CD4-positive, alpha-beta T cell treated with Interleukin-17A for 4 hours (primary cell): ENCODE results near the gene YPEL3.
"Not testable (repeated sequence)": the region's sequence is repeated elsewhere in the genome, so short reads cannot be mapped to it uniquely, and the experiment has no call there.

Experiments used
- DNase-seq: peaks from one replicate; pipeline ENCODE4 v3.0.0-alpha.2; 2020; ENCODE audit warnings: mixed read lengths

Gene YPEL3

DNA sequence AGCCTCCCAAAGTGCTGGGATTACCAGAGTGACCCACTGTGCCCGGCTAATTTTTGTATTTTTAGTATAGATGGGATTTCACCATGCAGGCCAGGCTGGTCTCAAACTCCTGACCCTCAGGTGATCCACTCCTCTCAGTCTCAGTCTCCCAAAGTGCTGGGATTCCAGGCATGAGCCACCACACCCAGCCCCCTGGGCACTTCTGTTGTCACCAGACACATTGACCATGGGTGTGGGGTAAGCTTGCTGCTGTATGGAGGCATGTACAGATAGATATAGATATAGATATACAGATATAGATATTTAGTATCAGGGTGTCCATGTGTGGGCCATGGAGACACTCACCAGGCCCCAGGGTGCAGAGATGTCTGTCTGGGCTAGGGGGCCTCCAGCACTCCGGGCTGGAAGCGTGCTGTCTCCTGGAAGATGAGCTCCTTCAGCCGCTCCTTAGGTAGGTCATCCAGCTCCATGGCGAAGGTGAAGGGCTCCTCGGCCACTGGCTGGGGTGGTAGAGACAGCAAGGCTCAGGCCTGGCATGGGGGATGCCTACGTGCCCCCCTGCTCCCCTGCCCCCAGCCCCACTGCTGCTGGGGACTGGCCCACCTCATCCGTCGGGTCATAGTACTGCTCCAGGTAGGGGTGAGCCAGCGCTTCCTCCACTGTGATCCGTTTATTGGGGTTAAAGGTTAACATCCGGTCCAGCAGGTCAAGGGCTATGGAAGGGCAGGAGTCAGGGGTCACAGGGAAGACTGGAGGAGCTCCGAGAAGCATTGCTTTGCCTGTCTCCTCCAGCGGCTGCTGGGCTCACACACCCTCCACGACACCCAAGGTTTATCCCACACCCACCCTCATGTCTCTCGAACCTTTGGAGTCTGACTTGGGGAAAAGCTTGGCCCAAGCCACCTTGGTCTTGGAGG lies 20.5 kb upstream of the YPEL3 start:
- DNase-seq = no peak

GRCh38 chr16:30115238-30115637 lies 19.2 kb upstream of the YPEL3 start:
- peak; percentile 65 for DNase-seq

DNA sequence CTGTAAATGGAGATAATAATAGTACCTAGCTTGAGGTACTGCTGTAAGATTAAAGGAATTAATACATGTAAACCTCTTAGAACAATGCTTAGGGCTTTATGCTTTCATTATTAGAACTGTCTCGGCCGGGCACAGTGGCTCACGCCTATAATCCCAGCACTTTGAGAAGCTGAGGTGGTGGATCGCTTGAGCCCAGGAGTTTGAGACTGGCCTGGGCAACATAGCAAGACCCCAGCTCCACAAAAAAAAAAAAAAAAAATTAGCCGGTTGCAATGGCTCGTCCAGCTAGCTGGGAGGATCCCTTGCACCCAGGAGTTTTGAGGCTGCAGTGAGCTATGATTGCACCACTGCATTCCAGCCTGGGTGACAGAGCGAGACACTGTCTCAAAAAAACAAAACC lies 18.8 kb upstream of the YPEL3 start:
- not testable (repeated sequence) for DNase-seq

GRCh38 chr16:30114411-30114810 lies 18.4 kb upstream of the YPEL3 start:
- DNase-seq = no peak

DNA sequence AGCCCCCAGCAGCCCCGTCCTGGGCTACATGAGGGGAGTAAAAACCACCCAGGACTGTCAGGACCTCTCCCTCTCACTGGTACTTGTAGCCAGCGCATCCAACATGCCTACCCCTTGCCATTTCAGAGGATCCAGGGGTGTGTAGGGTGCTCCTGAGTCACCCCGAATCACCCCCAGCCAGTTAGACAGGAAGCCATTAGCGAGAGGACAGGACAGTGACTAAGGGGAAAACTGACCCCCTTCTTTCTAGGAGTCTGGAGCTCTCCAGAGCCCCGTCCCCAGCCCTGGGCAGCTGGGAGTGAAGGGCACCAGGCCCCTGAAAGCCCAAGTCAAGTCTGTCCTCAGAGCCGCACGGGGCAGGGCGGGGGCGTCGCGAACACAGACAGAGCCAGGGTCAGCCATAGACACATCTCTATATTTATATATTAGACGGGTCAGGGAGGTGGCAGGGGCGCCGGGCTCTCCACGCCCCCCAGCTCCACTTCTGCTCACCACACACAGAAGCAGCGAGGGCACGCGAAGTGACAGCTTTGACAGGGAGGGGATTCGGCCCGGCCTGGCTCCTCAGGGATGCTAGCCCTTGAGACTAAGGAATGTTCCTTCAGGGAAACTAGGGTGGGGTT lies 17.8 kb upstream of the YPEL3 start:
- no peak for DNase-seq

DNA sequence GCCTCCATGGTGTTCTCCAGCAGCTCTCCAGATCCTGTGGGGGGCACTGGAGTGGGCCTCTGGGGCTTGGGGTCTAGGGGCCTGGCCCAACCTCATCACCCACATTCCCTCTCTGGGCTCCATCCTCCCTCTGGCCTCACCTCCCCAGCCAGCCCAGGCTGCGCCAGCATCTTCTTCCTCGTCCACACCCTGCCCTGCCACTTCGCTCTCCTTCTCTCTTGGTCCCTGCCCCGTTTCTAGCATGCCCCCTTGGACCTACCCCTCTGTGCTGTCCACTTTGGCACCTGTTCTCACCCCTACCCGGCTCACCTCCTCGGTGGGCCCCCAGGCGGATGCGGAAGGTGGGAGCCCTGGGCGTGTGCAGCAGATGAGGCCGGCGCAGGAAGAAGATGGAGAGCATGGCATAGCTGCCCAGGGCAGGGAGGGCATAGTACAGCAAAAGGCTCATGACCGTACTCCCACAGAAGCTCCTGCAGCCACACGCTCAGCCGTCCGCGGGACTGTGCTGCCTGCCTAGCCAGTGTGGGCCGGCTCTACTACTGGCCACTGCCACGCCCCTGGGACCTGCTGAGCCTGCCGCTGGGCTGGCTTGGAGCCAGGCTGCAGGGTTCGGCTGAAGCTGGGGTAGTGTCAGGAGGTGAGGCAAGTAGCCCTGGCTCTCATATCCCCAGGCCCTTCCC lies 17.2 kb upstream of the YPEL3 start, which contains the start of gene GDPD3:
Gene GDPD3, minus strand, starts transcription at position 507 of the 680 bp plus-strand sequence. Its CDS starts 59 bp downstream, at position 448.
- DNase-seq = no peak

DNA sequence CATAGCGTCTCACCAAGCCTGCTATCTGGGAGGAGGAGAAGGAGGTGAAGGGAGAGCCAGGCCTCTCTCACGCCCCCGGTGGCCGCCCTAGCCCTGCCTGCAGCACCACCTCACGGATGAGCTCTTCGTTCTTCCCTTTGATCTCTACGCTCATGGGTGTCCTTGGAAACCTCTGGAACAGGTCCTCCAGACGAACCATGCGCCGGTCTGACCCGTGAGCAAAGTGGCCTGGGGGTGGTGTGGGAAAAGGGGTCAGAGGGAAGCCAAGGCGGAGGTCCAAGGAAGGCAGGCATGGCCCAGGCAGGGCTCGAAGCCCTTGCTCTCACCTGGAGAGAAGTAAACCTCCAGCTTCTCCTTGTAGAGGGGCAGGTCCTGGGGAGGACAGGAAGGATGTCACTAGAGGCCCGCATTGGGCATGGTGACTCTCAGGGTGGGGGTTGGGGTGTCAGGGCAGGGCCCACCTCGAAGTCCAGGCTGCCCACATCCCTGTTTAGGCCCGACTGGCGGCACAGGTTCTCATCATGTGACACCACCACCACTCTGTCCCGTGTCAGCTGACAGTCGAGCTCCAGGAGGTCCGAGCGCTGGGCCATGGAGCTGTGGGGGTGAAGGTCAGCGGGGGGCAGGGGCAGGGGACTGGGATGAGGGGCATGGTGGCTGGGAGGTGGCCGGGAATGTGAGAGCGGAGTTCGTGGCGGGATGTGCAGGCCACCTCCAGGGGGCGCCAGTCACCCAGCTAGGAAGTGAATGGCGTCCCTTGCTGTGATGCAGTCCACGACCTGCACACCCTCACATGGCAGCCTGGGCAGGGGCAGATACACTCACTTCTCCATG lies 16.4 kb upstream of the YPEL3 start:
- DNase-seq = peak; percentile 75

- no peak for DNase-seq
These were observed 14.6 kb upstream of the YPEL3 start for GRCh38 chr16:30110661-30111060.

- no peak for DNase-seq
These were observed 12.2 kb upstream of the YPEL3 start for GRCh38 chr16:30108059-30108850.

DNA sequence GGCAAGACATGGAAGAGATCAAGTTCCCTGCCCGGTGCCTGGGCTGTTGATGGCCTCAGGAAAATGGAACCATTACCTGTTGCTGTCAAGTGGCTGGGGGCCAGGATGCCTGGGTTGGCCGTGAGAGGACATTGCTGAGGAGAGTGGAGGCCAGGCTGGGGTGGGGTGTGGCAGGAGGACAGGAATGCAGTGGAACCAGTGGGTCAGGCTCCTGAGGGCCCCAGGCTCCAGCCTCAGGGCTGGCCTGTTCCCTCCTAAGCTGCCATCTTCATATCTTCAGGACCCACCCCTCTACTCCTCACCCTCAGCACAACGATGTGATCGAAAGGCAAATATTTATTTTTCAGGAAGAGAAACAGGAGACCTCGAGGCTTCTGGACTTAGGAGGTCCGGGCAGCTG lies 8.5 kb upstream of the YPEL3 start:
- DNase-seq = no peak

DNA sequence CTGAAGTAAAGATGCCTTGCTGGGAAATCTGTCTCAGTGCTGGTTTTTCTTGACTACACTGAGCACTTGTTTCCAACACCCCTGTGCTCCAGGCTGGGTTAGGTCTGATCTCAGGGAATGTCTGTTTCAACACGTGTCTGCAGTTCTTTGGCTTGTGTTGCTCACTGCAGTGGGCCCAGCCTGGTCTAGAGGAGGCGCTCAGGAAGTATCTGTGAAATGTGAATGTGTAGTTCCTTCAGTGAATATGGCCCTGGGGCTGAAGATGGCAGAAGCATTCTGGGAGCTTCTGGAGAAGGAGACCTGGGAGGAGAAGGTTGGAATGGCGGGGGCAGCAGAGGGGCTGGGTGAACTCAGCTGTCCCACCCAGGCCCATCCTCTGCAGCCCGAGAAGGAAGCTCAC lies 8.1 kb upstream of the YPEL3 start:
- no peak for DNase-seq

DNA sequence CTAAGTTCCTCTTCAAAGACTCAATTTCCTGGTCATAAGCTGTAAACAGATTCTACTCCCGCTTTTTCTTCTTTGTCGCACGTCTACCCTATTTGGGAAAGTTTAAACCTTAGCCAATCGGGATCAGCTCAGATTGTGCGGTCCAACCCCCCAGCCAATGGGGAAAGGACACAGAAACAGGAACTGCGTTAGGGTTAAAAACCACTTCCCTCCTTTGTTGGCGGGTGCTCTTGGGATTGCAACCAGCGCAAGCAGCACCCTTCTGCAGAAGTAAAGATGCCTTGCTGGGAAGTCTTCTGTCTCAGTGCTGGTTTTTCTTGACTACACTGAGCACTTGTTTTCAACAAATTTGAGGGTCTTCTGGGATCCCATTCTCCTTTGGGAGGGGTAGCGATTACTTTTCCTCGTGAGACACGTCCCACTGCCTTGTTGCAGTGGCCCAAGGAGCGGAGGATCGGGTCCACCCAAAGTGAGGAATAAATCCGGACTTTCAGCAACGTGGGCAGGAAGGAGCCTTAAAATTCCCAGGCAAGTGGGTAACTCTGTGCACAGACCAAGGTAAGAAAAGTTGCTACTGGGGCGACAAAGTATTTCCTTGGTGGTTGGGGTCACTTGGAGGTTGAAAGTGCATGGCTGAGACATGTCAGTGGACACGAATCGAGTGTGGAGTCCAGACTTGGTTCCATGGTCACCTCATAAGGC lies 1.0 kb upstream of the YPEL3 start:
- peak; percentile 20 for DNase-seq

GRCh38 chr16:30095166-30096078 lies 591 bp downstream of the YPEL3 start:
- DNase-seq = peak; percentile 47

GRCh38 chr16:30094541-30095165 lies 1.4 kb downstream of the YPEL3 start:
- no peak for DNase-seq

- DNase-seq = peak; percentile 60
These were observed 3.5 kb downstream of the YPEL3 start for GRCh38 chr16:30092373-30093010.

DNA sequence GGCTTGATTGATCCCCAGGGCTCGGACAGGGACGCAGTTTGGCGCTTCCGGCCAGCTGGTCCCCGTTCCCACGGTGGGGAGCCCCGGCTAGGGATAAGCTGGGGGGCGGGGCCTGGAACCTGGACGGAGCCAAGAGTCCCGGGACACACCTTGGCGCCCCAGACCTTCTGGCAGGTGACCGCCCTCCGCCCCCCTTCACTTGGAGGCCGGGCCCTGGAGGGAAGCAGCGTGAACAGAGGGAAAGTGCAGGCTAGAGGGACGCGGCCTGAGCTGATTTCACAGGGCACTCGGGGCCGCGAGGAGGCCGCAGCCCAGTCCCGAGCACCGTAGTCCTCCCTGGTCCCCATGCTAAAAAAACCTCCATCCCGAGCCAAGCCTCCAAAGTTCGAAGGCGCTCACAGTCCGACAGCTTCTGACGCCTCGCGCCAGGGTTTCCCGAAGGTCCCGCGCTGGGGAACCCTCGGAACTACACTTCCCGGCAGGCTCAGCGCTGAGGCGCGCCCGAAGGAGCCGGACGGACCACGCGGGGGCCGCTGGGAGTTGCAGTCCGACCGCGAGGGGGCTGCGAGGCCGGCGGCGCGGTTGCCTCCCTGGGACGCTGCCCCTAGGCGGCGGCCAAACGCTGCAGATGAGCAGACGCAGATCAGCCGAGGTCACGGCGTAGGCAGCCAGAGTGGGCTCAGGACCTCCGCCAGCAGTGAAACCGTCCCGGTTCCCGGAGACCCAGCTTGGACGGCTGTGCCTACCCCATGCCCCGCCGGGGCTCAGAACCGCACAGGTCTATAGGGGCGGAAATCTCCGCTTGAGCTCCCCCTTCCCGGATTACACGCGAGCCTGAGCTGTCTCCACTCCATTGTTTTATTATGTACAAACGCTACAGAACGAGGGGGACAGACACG lies 4.3 kb downstream of the YPEL3 start, which contains the start of gene TBX6:
Gene TBX6, minus strand, starts transcription at position 451 of the 899 bp plus-strand sequence. CDS start 731 bp downstream, outside the sequence.
- peak; percentile 94 for DNase-seq

DNA sequence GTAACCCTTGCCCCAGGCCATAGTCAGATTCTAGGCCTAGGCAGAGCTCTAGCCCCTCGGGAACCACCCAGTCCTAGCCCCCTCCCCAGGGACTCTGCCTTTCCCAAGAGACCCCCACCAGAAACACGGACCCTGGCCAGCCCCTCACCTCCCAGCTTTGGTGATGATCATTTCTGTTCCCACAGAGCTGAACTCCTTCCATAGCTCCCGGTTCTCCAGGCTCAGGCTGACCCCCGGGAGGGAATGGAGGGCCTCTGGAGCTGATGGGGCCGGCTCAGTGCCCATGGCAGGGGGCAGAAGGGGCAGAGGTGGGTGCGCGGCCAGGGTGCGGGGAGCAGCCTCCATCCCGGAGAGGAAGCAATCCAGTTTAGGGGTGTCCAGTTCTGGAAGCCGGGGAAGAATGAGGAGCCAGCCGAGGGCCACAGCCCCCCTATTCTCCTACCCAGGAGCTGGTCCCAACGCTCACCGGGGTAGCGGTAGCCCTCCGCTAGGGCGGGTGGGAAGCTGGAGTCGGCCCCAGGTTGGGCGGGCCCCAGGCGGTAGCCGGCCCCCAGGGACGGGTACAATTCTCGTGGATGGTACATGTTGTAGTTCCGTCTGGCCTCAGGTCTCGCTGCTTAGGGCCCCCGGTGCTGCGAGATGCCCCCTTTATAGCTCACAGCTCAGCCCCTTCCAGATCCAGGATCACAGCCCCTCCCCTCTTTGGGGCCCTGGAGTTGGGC lies 5.2 kb downstream of the YPEL3 start:
- no peak for DNase-seq
